K562 (cell line): Measurements from ENCODE around the gene ADAM23. TPM values are rescaled to one million over a fixed set of nuclear protein-coding genes. Genes with fewer than 3 reads are reported as not detected.

Source experiments
- ATAC-seq: fragments of 200-7000 bp; cut with Tn5 transposase; 3 replicates; pipeline ENCODE4 v1.9.1; 2020; ENCODE audit warnings: moderate library complexity
- BruUV-seq: library from RNA; stranded (reverse); fragments of 400-500 nt; replicated peaks from 2 replicates; lab custom pipeline; 2021; lab: Mats Ljungman, UMichigan
- CTCF ChIA-PET: fragments of 300-600 bp; formaldehyde crosslinking; extraction: SDS; loops from one replicate; lab custom pipeline; 2021; ENCODE audit warnings: low intra/inter-chr PET ratio; lab: Yijun Ruan, JAX
- POLR2A ChIA-PET: fragments of 300-600, 350-650 bp; sonication (Branson Sonifier 250); formaldehyde crosslinking; extraction: SDS; loops from one replicate; lab custom pipeline; 2021; ENCODE audit warnings: antibody characterized with exemption, inconsistent platforms; lab: Yijun Ruan, JAX
- DNase-seq, 4 experiments: peaks; one replicate each; pipeline versions ENCODE4 v3.0.0 to v3.0.0-alpha.2; 2011 to 2018; ENCODE audit warnings: low spot score in 3 of 4, mixed read lengths in 3 of 4; ENCODE audit errors: extremely low read depth in 1 of 4
- FAIRE-seq: peaks from 2 replicates; lab custom pipeline; 2011; peaks lifted over from hg19 to GRCh38; lab: Jason Lieb, UNC
- H2AFZ ChIP-seq: 2 replicates; pipeline ENCODE4 v1.6.0; 2011; ENCODE audit warnings: low read depth, low read length, control low read depth, inconsistent platforms
- H3K27ac ChIP-seq: fragments of 200-600 bp; 3 replicates; pipeline ENCODE4 v1.8.0; 2011; ENCODE audit warnings: low read depth, mild to moderate bottlenecking, control low read depth, inconsistent platforms, low read length, moderate library complexity, mixed read lengths; ENCODE audit errors: extremely low read depth
- H3K27me3 ChIP-seq, 2 experiments: fragments of 300-600 bp in 1 of 2; 2 replicates in 1 of 2; 3 replicates in 1 of 2; pipeline versions ENCODE4 v1.6.0 to v1.8.0; 2011; ENCODE audit warnings: inconsistent platforms in 2 of 2, low read length in 2 of 2, mild to moderate bottlenecking in 1 of 2, mixed read lengths in 1 of 2, moderate library complexity in 1 of 2; ENCODE audit not compliant: control insufficient read depth in 2 of 2, insufficient read depth in 2 of 2
- H3K36me3 ChIP-seq: fragments of 300-600 bp; 3 replicates; pipeline ENCODE4 v1.8.0; 2011; ENCODE audit warnings: mild to moderate bottlenecking, low read length, inconsistent platforms; ENCODE audit not compliant: control insufficient read depth, insufficient read depth
- H3K4me1 ChIP-seq, 2 experiments: fragments of 200-600 bp in 1 of 2; replicated peaks in 1 of 2; 2 replicates in 1 of 2; 3 replicates in 1 of 2; pipeline versions ENCODE4 v1.5.1 to v1.8.0; 2011; ENCODE audit warnings: inconsistent platforms in 2 of 2, low read length in 2 of 2, mild to moderate bottlenecking in 1 of 2, mixed read lengths in 1 of 2, moderate library complexity in 1 of 2; ENCODE audit not compliant: control insufficient read depth in 2 of 2, insufficient read depth in 2 of 2
- H3K4me2 ChIP-seq: 2 replicates; pipeline ENCODE4 v1.6.1; 2011; ENCODE audit warnings: low read length, control low read depth, inconsistent platforms, mixed read lengths; ENCODE audit not compliant: insufficient read depth
- H3K4me3 ChIP-seq: fragments of 200-600 bp; sonication (generic), shearing (Covaris generic); 2 replicates; pipeline ENCODE4 v1.5.1; 2016; ENCODE audit warnings: control low read depth, inconsistent platforms
- H3K79me2 ChIP-seq: fragments of 200-600 bp; 3 replicates; pipeline ENCODE4 v1.8.0; 2011; ENCODE audit warnings: low read length, inconsistent platforms; ENCODE audit not compliant: control insufficient read depth, insufficient read depth
- H3K9ac ChIP-seq, 2 experiments: 2 replicates each; pipeline versions ENCODE4 v1.6.0 to v1.6.1; 2011; ENCODE audit warnings: low read depth in 2 of 2, low read length in 2 of 2, control low read depth in 1 of 2, inconsistent platforms in 1 of 2, mild to moderate bottlenecking in 1 of 2, mixed read lengths in 1 of 2; ENCODE audit not compliant: insufficient read depth in 1 of 2
- H3K9me1 ChIP-seq: one replicate; pipeline ENCODE4 v1.6.0; 2011; ENCODE audit warnings: inconsistent platforms, mild to moderate bottlenecking, low read length, moderate library complexity; ENCODE audit not compliant: control insufficient read depth, insufficient read depth
- H3K9me3 ChIP-seq: replicated peaks from 2 replicates; pipeline ENCODE4 v1.5.1; 2011; ENCODE audit warnings: low read depth, low read length, inconsistent platforms; ENCODE audit not compliant: control insufficient read depth, insufficient read depth
- H4K20me1 ChIP-seq: replicated peaks from 2 replicates; pipeline ENCODE4 v1.6.1; 2011; ENCODE audit warnings: low read length, inconsistent platforms, mixed read lengths; ENCODE audit not compliant: control insufficient read depth, insufficient read depth
- CBX8 ChIP-seq: fragments of 200-600 bp; sonication (generic); IDR thresholded peaks from 2 replicates; pipeline ENCODE4 v1.6.1; 2012; ENCODE audit warnings: borderline replicate concordance, mixed run types, low read depth, mild to moderate bottlenecking, moderate library complexity, mixed read lengths, low read length, control low read depth, inconsistent platforms; ENCODE audit not compliant: poor library complexity, severe bottlenecking; ENCODE audit errors: extremely low read depth
- HDGF ChIP-seq: fragments of 450-650 bp; IDR thresholded peaks from 2 replicates; pipeline ENCODE4 v1.6.1; 2016
- MTA3 ChIP-seq: fragments of 450-650 bp; formaldehyde crosslinking; IDR thresholded peaks from 2 replicates; pipeline ENCODE4 v1.6.1; 2017; ENCODE audit warnings: mild to moderate bottlenecking, borderline replicate concordance
- MYC ChIP-seq, 2 experiments: fragments of 250-450 bp in 1 of 2; sonication (Bioruptor Pico) in 1 of 2; IDR thresholded peaks; 2 replicates each; pipeline versions ENCODE4 v1.5.1 to v1.6.1; 2012 to 2021; ENCODE audit warnings: low read depth in 2 of 2, borderline replicate concordance in 1 of 2, improper control_type of control experiment in 1 of 2, low read length in 1 of 2, mild to moderate bottlenecking in 1 of 2, moderate library complexity in 1 of 2
- NR2C2 ChIP-seq, 2 experiments: fragments of 200-800 bp in 1 of 2; sonication (Bioruptor generic) in 1 of 2; sonication (generic) in 1 of 2; formaldehyde crosslinking in 1 of 2; IDR thresholded peaks; 2 replicates each; pipeline versions ENCODE4 v1.6.1 to v1.8.0; 2016 to 2022; ENCODE audit warnings: mild to moderate bottlenecking in 1 of 2, missing compliant biosample characterization in 1 of 2, missing genetic modification characterization in 1 of 2, missing genetic modification reagents in 1 of 2
- NUFIP1 ChIP-seq: fragments of 450-650 bp; IDR thresholded peaks from 2 replicates; pipeline ENCODE4 v1.6.1; 2018; ENCODE audit not compliant: partially characterized antibody
- SNRNP70 ChIP-seq: fragments of 200-400 bp; formaldehyde crosslinking; optimal IDR thresholded peaks from 2 replicates; pipeline ENCODE3; 2017; ENCODE audit warnings: low read depth, low read length
- ZNF75A ChIP-seq: fragments of 450-650 bp; formaldehyde crosslinking; IDR thresholded peaks from 2 replicates; pipeline ENCODE4 v1.4.0; 2020; ENCODE audit warnings: mild to moderate bottlenecking
- WGBS: fragments of 100-300 bp; shearing (Covaris generic); methylation state at CpG from one replicate; pipeline ENCODE4 v1.1.6; 2016; ENCODE audit warnings: low coverage, mixed read lengths; ENCODE audit not compliant: insufficient coverage; ENCODE audit errors: missing lambda C conversion rate; 5-methylcytosine and 5-hydroxymethylcytosine counted together
- in situ Hi-C: fragments of 300-500 bp; cut with MboI; formaldehyde crosslinking; loops from 4 replicates; pipeline ENCODE4 v1.15.0; 2018; ENCODE audit warnings: inconsistent platforms, mixed read lengths
- intact Hi-C: fragments of 100-400 bp; cut with micrococcal nuclease; formaldehyde crosslinking; loops from 2 replicates; pipeline ENCODE4 v1.14.2; 2022
- polyA plus RNA-seq, 8 experiments: library from polyadenylated mRNA; depleted of rRNA in 4 of 8; stranded (reverse) in 5 of 8; unstranded in 3 of 8; fragments of >200 nt; fragmentation: Nextera tagmentation in 2 of 8; fragmentation: Illumina TruSeq in 1 of 8; extraction: Ambion mirVana in 2 of 8; extraction: Trizol in 1 of 8; gene quantifications; 2 replicates each; pipeline versions ENCODE4 v1.2.1 to v1.2.3, GENCODE V29; 2011 to 2014; ENCODE audit warnings: inconsistent platforms in 1 of 8, missing spikeins in 1 of 8
- total RNA-seq, 7 experiments: library from RNA; depleted of rRNA in 6 of 7; stranded (reverse); fragments of >200 nt in 6 of 7; fragmentation: Illumina TruSeq in 2 of 7; extraction: Trizol in 2 of 7; gene quantifications; 2 replicates each; pipeline versions ENCODE4 v1.2.1 to v1.2.3, GENCODE V29; 2011 to 2021; ENCODE audit warnings: low replicate concordance in 1 of 7
- TF ChIP-seq, protein P1 (sequence below): fragments of 450-650 bp; IDR thresholded peaks from 2 replicates; pipeline ENCODE4 v1.6.1; 2016; ENCODE audit warnings: low read depth, mild to moderate bottlenecking, moderate library complexity

Gene ADAM23
- total and polyA plus RNA-seq, 9 of the 15 experiments (the other 6 are each of a cell fraction or from before 2014, with no cell fraction given), result 0.02 TPM; not detected in 8

DNA sequence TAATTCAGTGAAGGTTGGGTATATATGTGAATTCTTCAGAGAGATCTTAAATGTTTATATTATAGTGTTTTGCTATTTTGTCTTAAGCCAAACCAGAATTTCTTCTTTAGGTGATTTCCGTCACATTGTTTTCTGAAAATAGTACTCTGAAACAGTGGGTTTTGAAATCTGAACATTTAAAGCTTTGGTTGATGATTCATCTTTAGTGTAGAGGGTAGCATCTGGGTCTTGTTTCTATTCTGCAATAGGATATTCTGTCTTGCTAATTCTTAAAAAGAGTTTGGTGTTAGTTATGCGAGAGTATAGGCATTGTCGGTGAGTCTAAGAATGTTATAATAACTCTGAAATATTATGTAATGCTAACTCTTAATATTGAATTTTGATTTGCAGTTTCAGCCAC, 129.4 kb downstream of the ADAM23 start (continued):
- TF ChIP-seq, protein P1, sequence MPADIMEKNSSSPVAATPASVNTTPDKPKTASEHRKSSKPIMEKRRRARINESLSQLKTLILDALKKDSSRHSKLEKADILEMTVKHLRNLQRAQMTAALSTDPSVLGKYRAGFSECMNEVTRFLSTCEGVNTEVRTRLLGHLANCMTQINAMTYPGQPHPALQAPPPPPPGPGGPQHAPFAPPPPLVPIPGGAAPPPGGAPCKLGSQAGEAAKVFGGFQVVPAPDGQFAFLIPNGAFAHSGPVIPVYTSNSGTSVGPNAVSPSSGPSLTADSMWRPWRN, result no peak

DNA sequence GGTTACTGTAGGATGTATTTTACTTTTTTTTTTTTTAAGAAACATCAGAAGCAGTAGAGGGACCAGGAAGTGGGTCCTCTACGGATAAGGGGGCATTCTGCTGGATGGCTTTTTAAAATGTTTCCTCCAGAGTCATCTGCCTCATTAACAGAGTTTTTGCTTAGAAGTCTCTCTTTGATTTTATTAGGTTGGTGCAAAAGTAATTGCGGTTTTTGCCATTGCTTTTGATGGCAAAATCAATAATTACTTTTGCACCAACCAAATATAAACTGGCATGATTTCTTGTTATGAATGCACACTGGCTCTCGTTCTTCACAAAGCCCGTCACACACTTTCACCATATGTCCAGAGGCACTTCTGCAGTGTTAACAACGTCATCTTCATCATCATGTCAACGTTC, 130.5 kb downstream of the ADAM23 start:
- no peak for TF ChIP-seq ZNF75A (CRISPR knock-in tag)
- no peak for TF ChIP-seq HDGF
- TF ChIP-seq MYC (IDR thresholded peaks at IDR 0.05; ENCODE audit: low read depth, low read length), result no peak
- no peak for TF ChIP-seq MYC (CRISPR knock-in tag; IDR thresholded peaks at IDR 0.05; ENCODE audit: borderline replicate concordance, low read depth)
- no peak for TF ChIP-seq SNRNP70
- TF ChIP-seq NUFIP1, result no peak
- no peak for TF ChIP-seq MTA3
- no peak for TF ChIP-seq NR2C2 (CRISPR knock-in tag; IDR thresholded peaks at IDR 0.05)
- no peak for TF ChIP-seq NR2C2 (tag; IDR thresholded peaks at IDR 0.05)
- TF ChIP-seq CBX8, result no peak
- Histone ChIP-seq H3K4me3 (no peak overlapping the region), H4K20me1 (no peaks in the 10 kb centered on the region), H3K27me3 (peaks cover 0 to 6% of the 10 kb centered on the region in 2 experiments; a peak in 3 of 5 replicates), H3K4me1 (no peaks in the 10 kb centered on the region), H3K9me3 (no peaks in the 10 kb centered on the region), H2AFZ (no peak overlapping the region), H3K9ac (no peak overlapping the region), H3K4me2 (no peak overlapping the region), H3K9me1 (no peaks in the 10 kb centered on the region), H3K27ac (no peak overlapping the region), H3K36me3 (no peaks in the 10 kb centered on the region), H3K79me2 (no peaks in the 10 kb centered on the region)
- BruUV-seq, result no TSS peak
- 1% methylated on average over 6 of the region's 6 CpGs for WGBS
- FAIRE-seq (no peak), DNase-seq (no peak), ATAC-seq (no peak)
- in situ Hi-C loops (loop anchor here (25.0 kb wide), 1 partner anchor 889 kb away; no protein-coding TSS in a partner anchor), intact Hi-C loops (no loop called here)
- POLR2A ChIA-PET, result no interaction called here
- CTCF ChIA-PET, result no interaction called here
